H9 (cell line): ENCODE measurements around the gene UQCRFS1. TPM values are rescaled to one million over a fixed set of nuclear protein-coding genes. Genes with fewer than 3 reads are reported as not detected.

ENCODE experiments used
- DNase-seq: peaks from one replicate; pipeline ENCODE4 v3.0.0-alpha.2; 2017
- H2AFZ ChIP-seq: one replicate; pipeline ENCODE4 v1.6.1; 2013; ENCODE audit warnings: mild to moderate bottlenecking, low read length, control low read depth, moderate library complexity
- H2AK5ac ChIP-seq: 2 replicates; pipeline ENCODE4 v1.6.1; 2013; ENCODE audit warnings: low read length, control low read depth, mixed read lengths; ENCODE audit not compliant: insufficient read length
- H2BK120ac ChIP-seq: one replicate; pipeline ENCODE4 v1.6.1; 2013; ENCODE audit warnings: low read depth, mild to moderate bottlenecking, low read length, control low read depth, inconsistent platforms; ENCODE audit not compliant: poor library complexity, severe bottlenecking
- H2BK12ac ChIP-seq: 2 replicates; pipeline ENCODE4 v1.6.1; 2013; ENCODE audit warnings: low read length, control low read depth, mixed read lengths, low read depth; ENCODE audit not compliant: insufficient read length
- H2BK15ac ChIP-seq: 2 replicates; pipeline ENCODE4 v1.6.1; 2013; ENCODE audit warnings: low read depth, low read length, control low read depth
- H2BK20ac ChIP-seq: one replicate; pipeline ENCODE4 v1.6.1; 2013; ENCODE audit warnings: low read depth, mild to moderate bottlenecking, low read length, control low read depth, inconsistent platforms; ENCODE audit not compliant: poor library complexity, severe bottlenecking
- H2BK5ac ChIP-seq: 2 replicates; pipeline ENCODE4 v1.6.1; 2013; ENCODE audit warnings: low read length, control low read depth, mixed read lengths; ENCODE audit not compliant: insufficient read length
- H3K14ac ChIP-seq: 2 replicates; pipeline ENCODE4 v1.6.1; 2013; ENCODE audit warnings: low read length, control low read depth; ENCODE audit not compliant: insufficient read depth
- H3K18ac ChIP-seq: 2 replicates; pipeline ENCODE4 v1.6.1; 2013; ENCODE audit warnings: low read depth, mild to moderate bottlenecking, mixed read lengths, low read length, control low read depth; ENCODE audit not compliant: insufficient read length
- H3K23ac ChIP-seq: 2 replicates; pipeline ENCODE4 v1.6.1; 2013; ENCODE audit warnings: low read length, control low read depth, mixed read lengths, low read depth; ENCODE audit not compliant: insufficient read length
- H3K23me2 ChIP-seq: 2 replicates; pipeline ENCODE4 v1.6.1; 2013; ENCODE audit warnings: low read depth, mild to moderate bottlenecking, mixed read lengths, low read length, control low read depth; ENCODE audit not compliant: insufficient read length, poor library complexity, severe bottlenecking
- H3K27ac ChIP-seq: 2 replicates; pipeline ENCODE4 v1.5.1; 2013; ENCODE audit warnings: low read length, control low read depth, mixed read lengths, low read depth; ENCODE audit not compliant: insufficient read length
- H3K27me3 ChIP-seq: 2 replicates; pipeline ENCODE4 v1.6.1; 2013; ENCODE audit warnings: low read length, control low read depth, inconsistent platforms; ENCODE audit not compliant: insufficient read depth
- H3K4ac ChIP-seq: 2 replicates; pipeline ENCODE4 v1.6.1; 2013; ENCODE audit warnings: low read depth, mild to moderate bottlenecking, control low read depth, inconsistent platforms, low read length, moderate library complexity
- H3K4me1 ChIP-seq: 2 replicates; pipeline ENCODE4 v1.6.1; 2013; ENCODE audit warnings: low read length, control low read depth, inconsistent platforms; ENCODE audit not compliant: insufficient read depth
- H3K4me2 ChIP-seq: 2 replicates; pipeline ENCODE4 v1.6.1; 2013; ENCODE audit warnings: low read length, control low read depth, mixed read lengths; ENCODE audit not compliant: insufficient read length, insufficient read depth
- H3K56ac ChIP-seq: 2 replicates; pipeline ENCODE4 v1.6.1; 2013; ENCODE audit warnings: low read depth, mild to moderate bottlenecking, mixed read lengths, low read length, control low read depth; ENCODE audit not compliant: insufficient read length
- H3K79me1 ChIP-seq: 2 replicates; pipeline ENCODE4 v1.6.1; 2013; ENCODE audit warnings: low read depth, mild to moderate bottlenecking, moderate library complexity, low read length, control low read depth, inconsistent platforms; ENCODE audit not compliant: insufficient read depth, poor library complexity, severe bottlenecking
- H3K79me2 ChIP-seq: 2 replicates; pipeline ENCODE4 v1.6.1; 2013; ENCODE audit warnings: low read length, control low read depth, inconsistent platforms; ENCODE audit not compliant: insufficient read depth
- H3K9ac ChIP-seq: 2 replicates; pipeline ENCODE4 v1.6.1; 2013; ENCODE audit warnings: low read length, control low read depth, mixed read lengths; ENCODE audit not compliant: insufficient read length; ENCODE audit errors: extremely low read depth
- H3K9me3 ChIP-seq: one replicate; pipeline ENCODE4 v1.6.1; 2013; ENCODE audit warnings: low read depth, low read length, inconsistent platforms; ENCODE audit not compliant: control insufficient read depth
- H3T11ph ChIP-seq: one replicate; pipeline ENCODE4 v1.6.1; 2013; ENCODE audit warnings: mild to moderate bottlenecking, low read length, control low read depth, inconsistent platforms
- H4K20me1 ChIP-seq: one replicate; pipeline ENCODE4 v1.6.1; 2013; ENCODE audit not compliant: control insufficient read depth, insufficient read length, insufficient read depth
- H4K5ac ChIP-seq: 2 replicates; pipeline ENCODE4 v1.6.1; 2013; ENCODE audit warnings: low read depth, mild to moderate bottlenecking, mixed read lengths, low read length, control low read depth; ENCODE audit not compliant: insufficient read length
- H4K8ac ChIP-seq: replicated peaks from 2 replicates; pipeline ENCODE4 v1.6.1; 2013; ENCODE audit warnings: low read length, control low read depth, mixed read lengths, low read depth; ENCODE audit not compliant: insufficient read length
- H4K91ac ChIP-seq: 2 replicates; pipeline ENCODE4 v1.6.1; 2013; ENCODE audit warnings: low read depth, mild to moderate bottlenecking, moderate library complexity, mixed read lengths, low read length, control low read depth; ENCODE audit not compliant: insufficient read length
- H3K27ac Mint-ChIP-seq, 3 experiments: 2 replicates in 2 of 3; 3 replicates in 1 of 3; pipeline ENCODE4 v1.8.0; 2020 to 2021; ENCODE audit warnings: mixed read lengths in 3 of 3, mild to moderate bottlenecking in 1 of 3, moderate library complexity in 1 of 3
- H3K27me3 Mint-ChIP-seq: 2 replicates; pipeline ENCODE4 v1.8.0; 2021; ENCODE audit warnings: low read depth, mild to moderate bottlenecking, moderate library complexity, mixed read lengths
- H3K36me3 Mint-ChIP-seq, 3 experiments: 2 replicates in 2 of 3; 3 replicates in 1 of 3; pipeline ENCODE4 v1.8.0; 2020 to 2021; ENCODE audit warnings: low read depth in 3 of 3, mixed read lengths in 3 of 3; ENCODE audit not compliant: insufficient read depth in 1 of 3
- H3K4me1 Mint-ChIP-seq, 2 experiments: 2 replicates each; pipeline ENCODE4 v1.8.0; 2020; ENCODE audit warnings: mixed read lengths in 2 of 2
- H3K4me3 Mint-ChIP-seq, 2 experiments: 2 replicates in 1 of 2; 3 replicates in 1 of 2; pipeline ENCODE4 v1.8.0; 2020 to 2021; ENCODE audit warnings: mild to moderate bottlenecking in 2 of 2, mixed read lengths in 2 of 2, moderate library complexity in 1 of 2
- H3K9me3 Mint-ChIP-seq, 2 experiments: 2 replicates in 1 of 2; 3 replicates in 1 of 2; pipeline ENCODE4 v1.8.0; 2020; ENCODE audit warnings: mild to moderate bottlenecking in 2 of 2, mixed read lengths in 2 of 2, moderate library complexity in 1 of 2
- WGBS: extraction: QIAGEN DNeasy Blood & Tissue Kit; methylation state at CpG from one replicate; pipeline ENCODE4 v1.1.7; 2013; ENCODE audit warnings: missing lambda C conversion rate, low lambda C conversion rate, mixed read lengths; ENCODE audit not compliant: insufficient read length; ENCODE audit errors: extremely low coverage; 5-methylcytosine and 5-hydroxymethylcytosine counted together
- total RNA-seq: library from RNA; stranded (reverse); gene quantifications from 2 replicates; pipeline ENCODE4 v1.2.1, GENCODE V29; 2021
- TF ChIP-seq, protein P1 (sequence below): fragments of 200-600 bp; sonication (generic); conservative IDR thresholded peaks from 3 replicates; pipeline ENCODE4 v1.8.0; 2021; ENCODE audit warnings: antibody characterized with exemption, mild to moderate bottlenecking

Gene UQCRFS1
- total RNA-seq, 1 experiment from 2014 or later: 46.1 TPM

DNA sequence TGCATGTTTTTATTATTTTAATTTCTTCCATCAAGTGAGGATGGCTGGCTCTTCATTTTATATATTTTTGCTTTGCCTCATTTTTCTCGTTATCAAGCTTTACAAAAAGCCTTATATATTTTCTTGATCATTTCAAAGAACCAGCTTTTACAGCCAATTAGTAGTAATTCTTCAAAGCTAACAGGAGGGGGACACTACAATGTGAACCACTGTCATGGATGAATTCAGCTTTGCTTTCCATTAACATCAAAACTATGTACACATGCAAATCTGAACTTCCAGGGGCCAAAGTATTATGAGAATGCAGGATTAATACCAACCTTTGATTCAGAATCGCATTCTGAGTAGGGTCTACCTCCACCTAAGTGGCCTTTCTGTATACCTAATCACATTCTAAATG lies 11.1 kb downstream of the UQCRFS1 start:
- no peak overlapping the region for H2AK5ac ChIP-seq
- H4K5ac ChIP-seq: no peak overlapping the region
- peaks cover 3% of the 10 kb centered on the region; the same call in 1 of the 2 replicates for H3K79me2 ChIP-seq
- H3K56ac ChIP-seq: no peak overlapping the region
- no peak overlapping the region for H2AFZ ChIP-seq
- no peak overlapping the region for H3T11ph ChIP-seq
- TF ChIP-seq, protein P1, sequence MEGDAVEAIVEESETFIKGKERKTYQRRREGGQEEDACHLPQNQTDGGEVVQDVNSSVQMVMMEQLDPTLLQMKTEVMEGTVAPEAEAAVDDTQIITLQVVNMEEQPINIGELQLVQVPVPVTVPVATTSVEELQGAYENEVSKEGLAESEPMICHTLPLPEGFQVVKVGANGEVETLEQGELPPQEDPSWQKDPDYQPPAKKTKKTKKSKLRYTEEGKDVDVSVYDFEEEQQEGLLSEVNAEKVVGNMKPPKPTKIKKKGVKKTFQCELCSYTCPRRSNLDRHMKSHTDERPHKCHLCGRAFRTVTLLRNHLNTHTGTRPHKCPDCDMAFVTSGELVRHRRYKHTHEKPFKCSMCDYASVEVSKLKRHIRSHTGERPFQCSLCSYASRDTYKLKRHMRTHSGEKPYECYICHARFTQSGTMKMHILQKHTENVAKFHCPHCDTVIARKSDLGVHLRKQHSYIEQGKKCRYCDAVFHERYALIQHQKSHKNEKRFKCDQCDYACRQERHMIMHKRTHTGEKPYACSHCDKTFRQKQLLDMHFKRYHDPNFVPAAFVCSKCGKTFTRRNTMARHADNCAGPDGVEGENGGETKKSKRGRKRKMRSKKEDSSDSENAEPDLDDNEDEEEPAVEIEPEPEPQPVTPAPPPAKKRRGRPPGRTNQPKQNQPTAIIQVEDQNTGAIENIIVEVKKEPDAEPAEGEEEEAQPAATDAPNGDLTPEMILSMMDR: peak; percentile 45; the same call in 2 of the 3 replicates
- peaks cover 11 to 17% (median 15%) of the 10 kb centered on the region in 3 experiments for H3K36me3 Mint-ChIP-seq
- no peak overlapping the region for H3K4me2 ChIP-seq
- no peaks in the 10 kb centered on the region for H3K27me3 ChIP-seq
- no peak overlapping the region for H2BK12ac ChIP-seq
- H2BK120ac ChIP-seq: no peak overlapping the region
- H3K14ac ChIP-seq: no peak overlapping the region
- no peaks in the 10 kb centered on the region for H4K20me1 ChIP-seq
- no CpG with 5 or more reads among the region's 2 CpGs for WGBS
- no peak overlapping the region for H2BK5ac ChIP-seq
- no peak overlapping the region for H4K8ac ChIP-seq
- peaks cover 6 to 9% of the 10 kb centered on the region in 2 experiments; a peak in 2 of 4 replicates for H3K4me1 Mint-ChIP-seq
- no peak overlapping the region for H3K9ac ChIP-seq
- H3K27me3 Mint-ChIP-seq: no peaks in the 10 kb centered on the region
- H4K91ac ChIP-seq: no peak overlapping the region
- H3K23me2 ChIP-seq: no peaks in the 10 kb centered on the region
- no peak overlapping the region for H3K18ac ChIP-seq
- no peaks in the 10 kb centered on the region for H3K9me3 ChIP-seq
- H3K4me3 Mint-ChIP-seq: no peak overlapping the region
- H2BK15ac ChIP-seq: no peak overlapping the region
- no peak overlapping the region for H3K27ac ChIP-seq
- no peak for DNase-seq
- H2BK20ac ChIP-seq: no peak overlapping the region
- peaks cover 8 to 17% of the 10 kb centered on the region in 2 experiments for H3K9me3 Mint-ChIP-seq
- H3K27ac Mint-ChIP-seq: no peak overlapping the region
- no peaks in the 10 kb centered on the region for H3K4me1 ChIP-seq
- H3K23ac ChIP-seq: no peak overlapping the region
- no peaks in the 10 kb centered on the region for H3K79me1 ChIP-seq
- H3K4ac ChIP-seq: no peak overlapping the region
